Measurements from ENCODE around the gene CARS2. TPM values are rescaled to one million over a fixed set of nuclear protein-coding genes. Genes with fewer than 3 reads are reported as not detected.

The CARS2 gene
- total and polyA plus RNA-seq, 4 donors: 47.7 to 65.0 (median 54.2) TPM

DNA sequence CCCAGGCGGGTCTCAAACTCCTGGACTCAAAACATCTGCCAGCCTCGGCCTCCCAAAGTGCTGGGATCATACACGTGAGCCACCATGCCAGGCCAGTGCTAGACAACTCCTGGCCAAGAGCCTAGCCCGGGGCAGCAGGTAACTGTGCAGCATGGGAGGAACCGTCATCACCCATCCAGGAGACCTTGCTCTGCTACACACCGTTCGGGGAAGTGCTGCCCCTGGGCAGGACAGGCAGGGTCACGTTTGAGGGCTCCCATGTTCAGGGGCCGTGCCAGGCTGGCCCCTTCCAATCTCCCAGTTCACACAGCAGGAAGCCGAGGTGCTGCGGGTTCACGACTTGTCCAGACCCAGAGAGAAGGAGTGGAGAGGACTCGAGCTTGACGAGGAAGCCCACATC is 55.5 kb downstream of the CARS2 start:
- peaks cover 66% of the 10 kb centered on the region for H3K36me3 ChIP-seq (ENCODE audit: control insufficient read depth, insufficient read depth, low read length)

GRCh38 chr13:110649551-110649950 is 56.4 kb downstream of the CARS2 start:
- Histone ChIP-seq H3K9me3 (ENCODE audit: control insufficient read depth, insufficient read depth, low read length) (no peaks in the 10 kb centered on the region), H3K4me1 (ENCODE audit: control insufficient read depth, insufficient read depth, low read length) (peaks cover 14% of the 10 kb centered on the region), H3K36me3 (ENCODE audit: control insufficient read depth, insufficient read depth, low read length) (peaks cover 74% of the 10 kb centered on the region), H3K27me3 (ENCODE audit: control insufficient read depth, insufficient read depth, low read length) (no peaks in the 10 kb centered on the region), H3K4me3 (ENCODE audit: low read depth, low read length) (no peak overlapping the region), H3K27ac (ENCODE audit: low read depth, low read length) (no peak overlapping the region)
- DNase-seq (ENCODE audit: low read depth in 4 of 6, low spot score in 6 of 6): no peak
- WGBS (ENCODE audit: insufficient coverage): 96% methylated on average over 6 of the region's 7 CpGs

More for the DNA sequence above, 55.5 kb downstream of the CARS2 start:
- Histone ChIP-seq H3K4me1 (ENCODE audit: control insufficient read depth, insufficient read depth, low read length) (peaks cover 6% of the 10 kb centered on the region), H3K4me3 (ENCODE audit: low read depth, low read length) (no peak overlapping the region), H3K27me3 (ENCODE audit: control insufficient read depth, insufficient read depth, low read length) (no peaks in the 10 kb centered on the region), H3K9me3 (ENCODE audit: control insufficient read depth, insufficient read depth, low read length) (no peaks in the 10 kb centered on the region), H3K27ac (ENCODE audit: low read depth, low read length) (no peak overlapping the region)
- WGBS (ENCODE audit: insufficient coverage): 94% methylated on average over 14 of the region's 14 CpGs
- DNase-seq (ENCODE audit: low read depth in 4 of 6, low spot score in 6 of 6): no peak

DNA sequence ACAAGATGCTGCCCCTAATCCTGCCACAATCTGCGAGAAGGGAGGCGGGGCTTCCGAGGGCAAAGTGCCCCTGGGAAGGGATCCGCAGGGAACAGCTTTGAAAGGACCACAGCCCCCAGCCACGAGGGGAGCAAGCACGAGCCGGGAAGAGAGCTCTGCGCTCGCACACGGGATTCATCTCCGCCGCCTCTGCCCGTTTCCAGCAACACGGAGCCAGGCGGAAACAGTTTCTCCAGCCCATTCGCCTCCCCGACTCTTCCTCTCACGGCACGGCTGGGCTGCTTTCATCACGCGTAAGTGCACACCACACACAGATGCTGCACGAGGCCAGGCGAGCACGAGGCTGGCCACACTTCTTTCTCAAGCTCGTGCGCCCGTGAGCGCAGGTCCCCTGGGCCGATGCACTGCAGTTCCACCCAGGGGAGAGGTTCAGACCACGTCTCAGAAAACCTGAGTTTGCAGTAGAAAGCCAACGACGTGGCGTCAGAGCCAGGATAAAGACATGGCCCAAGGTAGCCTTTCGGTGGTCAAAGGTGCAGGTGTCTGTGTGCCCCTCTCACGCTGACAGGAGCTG is 57.0 kb downstream of the CARS2 start:
- no peak for DNase-seq (ENCODE audit: low read depth in 4 of 6, low spot score in 6 of 6)
- H3K9me3 ChIP-seq (ENCODE audit: control insufficient read depth, insufficient read depth, low read length): no peaks in the 10 kb centered on the region
- H3K27ac ChIP-seq (ENCODE audit: low read depth, low read length): no peak overlapping the region
- no peaks in the 10 kb centered on the region for H3K27me3 ChIP-seq (ENCODE audit: control insufficient read depth, insufficient read depth, low read length)
- H3K4me1 ChIP-seq (ENCODE audit: control insufficient read depth, insufficient read depth, low read length): peaks cover 17% of the 10 kb centered on the region
- H3K4me3 ChIP-seq (ENCODE audit: low read depth, low read length): no peak overlapping the region
- H3K36me3 ChIP-seq (ENCODE audit: control insufficient read depth, insufficient read depth, low read length): peaks cover 74% of the 10 kb centered on the region
- 74% methylated on average over 35 of the region's 35 CpGs for WGBS (ENCODE audit: insufficient coverage)

DNA sequence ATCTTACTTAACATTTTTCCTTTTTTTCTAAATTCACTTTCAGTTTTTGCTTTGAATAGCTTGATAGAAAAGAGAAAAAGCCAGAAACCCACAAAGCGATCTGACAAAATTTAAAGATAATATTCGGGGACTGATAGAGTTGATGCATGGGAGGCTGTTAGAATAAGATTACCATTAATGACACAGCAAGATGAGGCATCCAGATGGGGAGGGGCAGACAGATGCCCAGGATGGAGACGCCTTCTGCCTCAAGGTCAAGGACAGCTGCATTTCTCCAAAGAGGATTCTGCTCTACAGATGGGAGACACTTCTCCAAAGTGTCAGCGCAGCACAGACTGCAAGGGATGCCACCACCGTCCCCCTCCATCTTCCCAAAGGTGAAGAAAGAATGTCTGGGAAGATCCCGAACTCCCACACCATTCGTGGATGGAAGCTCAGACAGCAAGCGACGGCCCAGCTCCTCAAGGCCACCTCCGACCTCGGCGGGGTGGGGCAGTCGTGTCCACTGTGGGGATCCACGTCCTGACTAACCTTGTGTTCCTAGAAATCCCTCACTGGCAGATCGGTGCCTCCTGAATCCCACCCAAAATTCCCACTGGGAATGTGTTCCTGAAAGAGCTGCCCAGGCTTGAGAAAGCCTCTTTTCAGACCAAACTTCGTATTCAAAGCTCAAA is 57.6 kb downstream of the CARS2 start:
- H3K27me3 ChIP-seq (ENCODE audit: control insufficient read depth, insufficient read depth, low read length): no peaks in the 10 kb centered on the region
- no peaks in the 10 kb centered on the region for H3K9me3 ChIP-seq (ENCODE audit: control insufficient read depth, insufficient read depth, low read length)
- 78% methylated on average over 14 of the region's 16 CpGs for WGBS (ENCODE audit: insufficient coverage)
- no peak for DNase-seq (ENCODE audit: low read depth in 4 of 6, low spot score in 6 of 6)
- peaks cover 79% of the 10 kb centered on the region for H3K36me3 ChIP-seq (ENCODE audit: control insufficient read depth, insufficient read depth, low read length)
- H3K27ac ChIP-seq (ENCODE audit: low read depth, low read length): no peak overlapping the region
- H3K4me3 ChIP-seq (ENCODE audit: low read depth, low read length): no peak overlapping the region
- peaks cover 17% of the 10 kb centered on the region for H3K4me1 ChIP-seq (ENCODE audit: control insufficient read depth, insufficient read depth, low read length)

GRCh38 chr13:110647365-110647737 is 58.6 kb downstream of the CARS2 start:
- H3K27me3 ChIP-seq (ENCODE audit: control insufficient read depth, insufficient read depth, low read length): no peaks in the 10 kb centered on the region
- peaks cover 82% of the 10 kb centered on the region for H3K36me3 ChIP-seq (ENCODE audit: control insufficient read depth, insufficient read depth, low read length)
- H3K4me3 ChIP-seq (ENCODE audit: low read depth, low read length): no peak overlapping the region
- H3K27ac ChIP-seq (ENCODE audit: low read depth, low read length): no peak overlapping the region
- H3K4me1 ChIP-seq (ENCODE audit: control insufficient read depth, insufficient read depth, low read length): peaks cover 17% of the 10 kb centered on the region
- DNase-seq (ENCODE audit: low read depth in 4 of 6, low spot score in 6 of 6): no peak
- WGBS (ENCODE audit: insufficient coverage): 93% methylated on average over 10 of the region's 10 CpGs
- no peaks in the 10 kb centered on the region for H3K9me3 ChIP-seq (ENCODE audit: control insufficient read depth, insufficient read depth, low read length)

- 91% methylated on average over 29 of the region's 29 CpGs for WGBS (ENCODE audit: insufficient coverage)
- H3K9me3 ChIP-seq (ENCODE audit: control insufficient read depth, insufficient read depth, low read length): no peaks in the 10 kb centered on the region
- no peak overlapping the region for H3K4me3 ChIP-seq (ENCODE audit: low read depth, low read length)
- peaks cover 82% of the 10 kb centered on the region for H3K36me3 ChIP-seq (ENCODE audit: control insufficient read depth, insufficient read depth, low read length)
- peaks cover 17% of the 10 kb centered on the region for H3K4me1 ChIP-seq (ENCODE audit: control insufficient read depth, insufficient read depth, low read length)
- H3K27ac ChIP-seq (ENCODE audit: low read depth, low read length): no peak overlapping the region
- DNase-seq (ENCODE audit: low read depth in 4 of 6, low spot score in 6 of 6): no peak
- no peaks in the 10 kb centered on the region for H3K27me3 ChIP-seq (ENCODE audit: control insufficient read depth, insufficient read depth, low read length)
Observed at GRCh38 chr13:110646442-110647364, 59.2 kb downstream of the CARS2 start.

DNA sequence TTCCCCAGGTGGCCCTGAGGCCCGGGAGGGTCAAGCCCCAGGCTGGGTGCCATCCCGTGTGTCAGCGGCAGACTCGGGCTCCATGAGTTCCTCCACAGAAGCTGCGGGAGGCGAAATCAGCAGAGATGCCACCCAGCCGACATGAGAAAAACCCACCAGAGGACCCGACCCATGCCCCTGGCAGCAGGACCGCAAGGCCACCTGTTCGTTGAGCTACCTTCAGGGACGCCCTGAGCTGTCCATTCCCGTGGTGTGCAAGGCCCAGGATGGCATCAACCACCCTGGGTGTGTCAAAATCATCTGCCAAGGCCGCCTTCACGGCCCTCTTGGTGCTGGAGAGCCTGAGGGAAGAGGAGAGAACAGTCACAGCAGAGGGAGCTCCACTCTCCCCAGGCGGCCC is 60.2 kb downstream of the CARS2 start:
- no peaks in the 10 kb centered on the region for H3K27me3 ChIP-seq (ENCODE audit: control insufficient read depth, insufficient read depth, low read length)
- H3K9me3 ChIP-seq (ENCODE audit: control insufficient read depth, insufficient read depth, low read length): no peaks in the 10 kb centered on the region
- no peak for DNase-seq (ENCODE audit: low read depth in 4 of 6, low spot score in 6 of 6)
- no peak overlapping the region for H3K4me3 ChIP-seq (ENCODE audit: low read depth, low read length)
- H3K4me1 ChIP-seq (ENCODE audit: control insufficient read depth, insufficient read depth, low read length): peaks cover 22% of the 10 kb centered on the region
- 93% methylated on average over 15 of the region's 15 CpGs for WGBS (ENCODE audit: insufficient coverage)
- no peak overlapping the region for H3K27ac ChIP-seq (ENCODE audit: low read depth, low read length)
- peaks cover 84% of the 10 kb centered on the region for H3K36me3 ChIP-seq (ENCODE audit: control insufficient read depth, insufficient read depth, low read length)

DNA sequence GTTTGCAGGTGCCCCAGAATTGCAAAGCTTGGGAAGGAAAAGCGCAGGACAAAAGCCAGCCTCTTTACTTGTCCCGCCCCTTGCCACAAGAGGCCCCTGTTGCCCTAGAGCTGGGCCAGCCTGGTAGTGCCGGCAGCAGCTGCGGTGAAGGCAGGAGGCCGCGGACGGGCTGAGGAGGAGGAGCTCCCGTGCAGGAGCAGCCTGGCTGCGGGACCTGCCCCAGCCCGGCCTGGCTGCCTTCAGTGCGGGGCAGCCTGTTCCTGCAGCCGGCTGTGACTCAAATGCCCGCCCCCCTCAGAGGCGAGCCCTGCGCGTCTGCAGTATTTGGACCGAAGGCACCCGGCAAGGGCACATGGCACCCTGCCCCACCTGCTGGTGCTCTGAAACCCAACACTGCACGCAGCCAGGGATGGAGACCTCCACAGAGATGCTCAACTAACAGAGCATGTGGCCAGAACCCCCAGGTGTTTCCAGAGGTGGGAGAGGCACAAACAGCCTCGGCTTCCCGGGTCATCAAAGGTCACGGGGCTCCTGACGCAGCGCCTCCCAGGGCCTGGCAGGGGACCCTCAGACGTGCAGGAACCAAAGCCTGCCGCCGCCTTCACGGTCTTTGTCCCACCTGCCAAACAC is 60.9 kb downstream of the CARS2 start:
- peak in 3 of 6 donors; percentile 19 to 76 (median 73) for DNase-seq (ENCODE audit: low read depth in 4 of 6, low spot score in 6 of 6)
- WGBS (ENCODE audit: insufficient coverage): 33% methylated on average over 27 of the region's 28 CpGs

DNA sequence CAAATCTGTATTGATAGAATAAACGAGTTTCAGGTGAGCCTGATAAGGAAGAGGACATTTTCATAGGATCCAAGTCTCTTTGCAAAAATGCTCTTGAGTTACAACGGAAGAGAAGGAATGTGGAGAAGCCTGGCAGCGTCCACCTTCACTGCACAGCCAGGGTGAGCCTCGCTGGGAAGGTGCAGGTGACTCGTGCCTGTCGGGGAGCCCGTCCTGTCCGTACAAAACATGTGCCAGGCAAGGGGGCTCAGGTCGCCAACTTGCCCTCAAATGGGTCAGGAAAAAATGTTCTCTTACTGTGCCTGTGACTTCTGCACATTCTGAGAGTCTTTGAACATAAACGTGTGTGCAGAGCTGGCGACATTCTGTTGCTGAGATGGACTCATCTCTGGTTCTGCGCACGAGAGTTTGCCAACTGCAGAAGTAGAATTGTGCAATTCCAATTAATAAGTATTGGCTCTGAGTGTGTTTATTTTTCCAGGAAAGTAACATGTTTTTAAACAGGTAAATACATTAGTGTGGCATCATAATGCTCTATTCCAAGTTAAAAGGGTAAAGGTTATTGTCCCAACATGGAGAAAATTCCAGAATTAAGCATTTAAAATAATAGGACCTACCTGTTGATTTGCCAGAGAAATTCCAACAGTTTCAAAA is 62.0 kb downstream of the CARS2 start:
- H3K36me3 ChIP-seq (ENCODE audit: control insufficient read depth, insufficient read depth, low read length): peaks cover 86% of the 10 kb centered on the region
- 93% methylated on average over 11 of the region's 13 CpGs for WGBS (ENCODE audit: insufficient coverage)
- H3K27ac ChIP-seq (ENCODE audit: low read depth, low read length): no peak overlapping the region
- H3K27me3 ChIP-seq (ENCODE audit: control insufficient read depth, insufficient read depth, low read length): no peaks in the 10 kb centered on the region
- H3K9me3 ChIP-seq (ENCODE audit: control insufficient read depth, insufficient read depth, low read length): no peaks in the 10 kb centered on the region
- no peak overlapping the region for H3K4me3 ChIP-seq (ENCODE audit: low read depth, low read length)
- peaks cover 24% of the 10 kb centered on the region for H3K4me1 ChIP-seq (ENCODE audit: control insufficient read depth, insufficient read depth, low read length)
- no peak for DNase-seq (ENCODE audit: low read depth in 4 of 6, low spot score in 6 of 6)

More for the DNA sequence above, 60.9 kb downstream of the CARS2 start:
- H3K4me3 ChIP-seq (ENCODE audit: low read depth, low read length): no peak overlapping the region
- peaks cover 26% of the 10 kb centered on the region for H3K4me1 ChIP-seq (ENCODE audit: control insufficient read depth, insufficient read depth, low read length)
- no peaks in the 10 kb centered on the region for H3K27me3 ChIP-seq (ENCODE audit: control insufficient read depth, insufficient read depth, low read length)
- no peak overlapping the region for H3K27ac ChIP-seq (ENCODE audit: low read depth, low read length)
- no peaks in the 10 kb centered on the region for H3K9me3 ChIP-seq (ENCODE audit: control insufficient read depth, insufficient read depth, low read length)
- H3K36me3 ChIP-seq (ENCODE audit: control insufficient read depth, insufficient read depth, low read length): peaks cover 84% of the 10 kb centered on the region
